Activated naive CD8-positive, alpha-beta T cell treated with anti-CD3 and anti-CD28 coated beads for 36 hours (primary cell): ENCODE data around the gene MAJIN. TPM values are rescaled to one million over a fixed set of nuclear protein-coding genes. Genes with fewer than 3 reads are reported as not detected.
"Not testable (repeated sequence)": the region's sequence is repeated elsewhere in the genome, so short reads cannot be mapped to it uniquely, and the experiment has no call there.

ENCODE experiments used
- DNase-seq: peaks from one replicate; pipeline ENCODE4 v3.0.0; 2021
- H3K27ac Mint-ChIP-seq: one replicate; pipeline ENCODE4 v1.8.0; 2022; ENCODE audit warnings: mild to moderate bottlenecking, moderate library complexity, mixed read lengths
- H3K27me3 Mint-ChIP-seq: one replicate; pipeline ENCODE4 v1.8.0; 2022; ENCODE audit warnings: mild to moderate bottlenecking, mixed read lengths
- H3K36me3 Mint-ChIP-seq: one replicate; pipeline ENCODE4 v1.8.0; 2021; ENCODE audit warnings: mild to moderate bottlenecking, mixed read lengths
- H3K4me1 Mint-ChIP-seq: one replicate; pipeline ENCODE4 v1.8.0; 2021; ENCODE audit warnings: mixed read lengths
- H3K4me3 Mint-ChIP-seq: one replicate; pipeline ENCODE4 v1.8.0; 2022; ENCODE audit warnings: mild to moderate bottlenecking, moderate library complexity, mixed read lengths
- H3K9me3 Mint-ChIP-seq: one replicate; pipeline ENCODE4 v1.8.0; 2022; ENCODE audit warnings: mixed read lengths
- total RNA-seq, 2 experiments: library from RNA; stranded (reverse); gene quantifications; one replicate each; pipeline ENCODE4 v1.2.3, GENCODE V29; 2021

Gene MAJIN, protein sequence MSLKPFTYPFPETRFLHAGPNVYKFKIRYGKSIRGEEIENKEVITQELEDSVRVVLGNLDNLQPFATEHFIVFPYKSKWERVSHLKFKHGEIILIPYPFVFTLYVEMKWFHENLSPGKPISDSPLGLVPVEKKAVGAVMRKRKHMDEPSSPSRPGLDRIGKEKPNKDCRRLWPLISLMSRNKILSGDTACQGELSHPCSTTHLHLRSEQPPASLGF
- total RNA-seq, result under 1 TPM in 1 of 2 experiments, not detected in 1; 0.14 TPM

DNA sequence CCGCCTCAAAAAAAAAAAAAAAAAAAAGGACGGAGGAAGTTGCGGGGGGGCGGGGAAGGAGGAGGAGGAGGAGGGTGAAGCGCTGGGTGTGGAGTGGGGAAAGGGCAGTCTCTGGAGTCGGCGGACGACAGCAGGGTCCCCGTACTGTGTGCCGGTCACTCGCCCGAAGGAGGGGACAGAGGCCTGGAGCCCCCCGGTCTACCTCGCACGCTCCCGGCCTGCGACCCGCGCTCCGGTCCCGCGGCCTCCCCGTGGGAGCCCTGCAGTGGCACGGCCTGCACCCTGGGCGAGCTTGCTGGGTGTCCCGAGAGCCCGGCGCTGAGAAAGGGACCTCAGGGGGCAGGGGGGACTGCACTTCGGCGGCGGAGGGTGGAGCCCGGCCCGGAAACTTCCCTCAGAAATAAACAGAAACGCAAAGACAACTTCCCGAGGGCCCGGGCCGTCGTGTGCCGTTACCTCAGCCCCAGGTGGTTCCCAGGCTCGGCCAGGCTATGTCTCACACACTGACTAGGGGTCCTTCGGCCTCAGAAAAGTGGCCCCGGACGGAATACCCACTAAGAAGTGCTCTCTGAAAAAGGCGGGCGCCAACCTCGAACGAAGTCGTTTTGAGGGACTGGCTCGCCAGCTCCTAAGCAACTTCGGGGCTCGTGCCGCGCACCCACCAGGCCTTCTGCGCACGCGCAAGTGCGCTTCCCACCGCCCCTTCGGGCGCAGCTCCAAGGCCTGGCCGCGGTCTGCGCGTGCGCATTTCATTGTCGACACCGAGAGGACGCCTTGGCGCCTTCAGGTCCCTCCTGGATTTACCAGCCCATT lies at the start of gene MAJIN:
Gene MAJIN (minus strand): TSS at position 688 of the 813 bp plus-strand sequence. CDS start 12,703 bp downstream, outside the sequence.
- peaks cover 3% of the 10 kb centered on the region for H3K36me3 Mint-ChIP-seq
- H3K9me3 Mint-ChIP-seq, result peaks cover 2% of the 10 kb centered on the region
- DNase-seq, result peak; percentile 92
- H3K27me3 Mint-ChIP-seq, result peaks cover 4% of the 10 kb centered on the region
- H3K4me1 Mint-ChIP-seq, result peaks cover 30% of the 10 kb centered on the region
- peak within 1 kb of the TSS; percentile 74 for H3K27ac Mint-ChIP-seq
- H3K4me3 Mint-ChIP-seq, result peak within 1 kb of the TSS; percentile 59

DNA sequence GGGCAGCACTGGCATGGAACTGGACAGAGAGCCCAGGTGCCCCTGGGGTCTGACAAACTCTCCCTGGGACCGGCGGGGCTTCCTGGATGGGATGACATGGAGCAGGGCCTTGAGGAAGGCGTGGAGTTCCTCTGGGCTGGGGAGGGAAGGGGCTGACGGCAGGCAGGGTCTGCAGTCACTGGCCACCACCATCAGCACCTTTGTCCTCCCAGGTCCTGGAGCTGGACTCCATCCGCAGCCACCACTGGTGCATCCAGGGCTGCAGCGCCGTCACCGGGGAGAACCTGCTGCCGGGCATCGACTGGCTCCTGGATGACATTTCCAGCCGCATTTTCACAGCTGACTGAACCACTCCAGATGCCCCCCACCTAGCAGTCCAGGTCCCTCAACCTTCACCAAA lies 49.6 kb upstream of the MAJIN start:
- H3K9me3 Mint-ChIP-seq, result no peaks in the 10 kb centered on the region
- no peak overlapping the region for H3K4me3 Mint-ChIP-seq
- H3K36me3 Mint-ChIP-seq, result peaks cover 18% of the 10 kb centered on the region
- H3K27me3 Mint-ChIP-seq, result no peaks in the 10 kb centered on the region
- H3K27ac Mint-ChIP-seq, result no peak overlapping the region
- DNase-seq, result no peak
- peaks cover 6% of the 10 kb centered on the region for H3K4me1 Mint-ChIP-seq

DNA sequence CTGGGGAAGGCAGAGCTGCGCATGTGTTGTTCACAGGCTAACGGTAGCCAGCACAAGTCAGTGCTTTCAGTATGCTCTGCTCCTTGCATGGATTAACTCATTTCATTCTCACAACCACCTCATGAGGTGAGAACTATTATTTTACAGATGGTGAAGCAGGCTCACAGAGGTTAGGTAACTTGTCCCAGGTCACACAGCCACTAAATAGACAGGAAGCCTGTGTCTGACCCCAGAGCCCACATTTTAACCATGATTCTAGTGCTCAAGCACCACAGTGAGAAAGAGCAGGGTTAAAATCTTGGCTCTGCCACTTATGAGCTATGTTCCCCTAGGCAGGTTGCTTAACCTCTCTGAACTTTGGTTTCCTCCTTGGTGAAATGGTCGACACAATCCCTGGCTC lies 49.1 kb upstream of the MAJIN start:
- no peak overlapping the region for H3K27ac Mint-ChIP-seq
- H3K36me3 Mint-ChIP-seq, result peaks cover 23% of the 10 kb centered on the region

DNA sequence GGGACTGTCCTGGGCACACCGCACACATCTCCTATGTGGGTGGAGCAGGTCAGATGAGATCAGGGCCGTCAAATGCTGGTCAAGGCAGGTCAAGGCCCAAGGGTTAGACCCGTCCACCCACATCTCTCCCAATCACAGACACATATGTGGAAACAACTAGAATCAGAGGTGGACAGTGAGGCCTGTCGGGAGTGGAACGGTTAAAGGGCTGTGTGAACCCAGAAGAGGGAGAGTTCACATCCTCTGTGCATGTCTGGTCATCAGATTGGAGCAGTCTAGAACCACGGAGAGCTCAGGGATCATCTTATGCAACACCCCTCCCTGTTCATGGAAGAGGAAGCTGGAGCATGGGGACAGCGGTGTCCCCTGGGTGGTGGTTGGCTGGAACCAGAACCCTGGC lies 47.9 kb upstream of the MAJIN start:
- no peak overlapping the region for H3K27ac Mint-ChIP-seq
- H3K27me3 Mint-ChIP-seq, result no peaks in the 10 kb centered on the region
- DNase-seq, result no peak
- H3K4me3 Mint-ChIP-seq, result no peak overlapping the region
- H3K4me1 Mint-ChIP-seq, result peaks cover 16% of the 10 kb centered on the region
- H3K36me3 Mint-ChIP-seq, result peaks cover 28% of the 10 kb centered on the region
- no peaks in the 10 kb centered on the region for H3K9me3 Mint-ChIP-seq

More for the DNA sequence above, 49.1 kb upstream of the MAJIN start:
- Mint-ChIP-seq H3K4me3 (no peak overlapping the region), H3K9me3 (no peaks in the 10 kb centered on the region), H3K4me1 (peaks cover 11% of the 10 kb centered on the region), H3K27me3 (no peaks in the 10 kb centered on the region)
- no peak for DNase-seq

DNA sequence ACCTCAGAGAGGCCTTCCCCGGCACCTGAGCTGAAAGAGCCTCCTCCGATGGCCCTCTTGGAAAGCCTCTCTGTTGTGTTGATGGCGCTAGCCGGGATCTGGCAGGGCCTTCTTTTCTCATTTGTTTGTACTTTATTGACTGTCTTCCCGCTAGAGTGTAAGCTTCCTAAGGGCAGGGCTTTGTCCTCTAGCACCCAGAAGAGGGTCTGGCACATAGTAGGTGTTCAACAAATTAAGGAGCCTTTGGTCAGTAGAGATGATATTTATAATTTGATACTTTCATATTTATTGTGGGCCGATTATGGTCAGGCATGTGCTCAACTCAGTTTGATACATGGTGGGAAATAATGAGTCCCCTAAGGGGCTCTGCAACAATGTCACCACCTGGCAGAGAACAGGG lies 46.0 kb upstream of the MAJIN start:
- DNase-seq, result no peak
- H3K27ac Mint-ChIP-seq, result no peak overlapping the region
- peaks cover 28% of the 10 kb centered on the region for H3K36me3 Mint-ChIP-seq
- no peaks in the 10 kb centered on the region for H3K27me3 Mint-ChIP-seq
- H3K4me3 Mint-ChIP-seq, result no peak overlapping the region
- H3K9me3 Mint-ChIP-seq, result no peaks in the 10 kb centered on the region
- peaks cover 20% of the 10 kb centered on the region for H3K4me1 Mint-ChIP-seq

DNA sequence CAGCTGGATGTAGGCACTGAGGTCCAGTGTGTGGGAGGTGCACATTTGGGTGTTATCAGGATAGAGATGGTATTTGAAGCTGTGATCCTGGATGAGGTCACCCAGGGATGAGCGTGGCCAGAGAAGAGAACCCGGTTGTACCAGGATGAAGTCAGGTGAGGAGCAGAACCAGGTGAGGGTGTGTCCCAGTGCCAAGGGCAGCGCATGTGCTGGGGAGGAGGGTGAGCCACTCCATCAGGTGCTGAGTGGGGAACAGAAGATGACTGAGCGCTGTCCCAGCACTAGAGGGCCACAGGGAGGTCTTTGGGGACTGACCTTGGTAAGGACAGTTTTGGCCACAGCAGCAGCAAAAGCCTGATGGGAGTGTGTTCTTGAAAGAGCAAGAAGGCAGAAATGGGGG lies 44.8 kb upstream of the MAJIN start:
- no peak overlapping the region for H3K4me3 Mint-ChIP-seq
- H3K36me3 Mint-ChIP-seq, result peaks cover 28% of the 10 kb centered on the region
- H3K27ac Mint-ChIP-seq, result peak overlapping the region; percentile 34
- no peaks in the 10 kb centered on the region for H3K27me3 Mint-ChIP-seq
- no peak for DNase-seq
- peaks cover 20% of the 10 kb centered on the region for H3K4me1 Mint-ChIP-seq
- H3K9me3 Mint-ChIP-seq, result no peaks in the 10 kb centered on the region

DNA sequence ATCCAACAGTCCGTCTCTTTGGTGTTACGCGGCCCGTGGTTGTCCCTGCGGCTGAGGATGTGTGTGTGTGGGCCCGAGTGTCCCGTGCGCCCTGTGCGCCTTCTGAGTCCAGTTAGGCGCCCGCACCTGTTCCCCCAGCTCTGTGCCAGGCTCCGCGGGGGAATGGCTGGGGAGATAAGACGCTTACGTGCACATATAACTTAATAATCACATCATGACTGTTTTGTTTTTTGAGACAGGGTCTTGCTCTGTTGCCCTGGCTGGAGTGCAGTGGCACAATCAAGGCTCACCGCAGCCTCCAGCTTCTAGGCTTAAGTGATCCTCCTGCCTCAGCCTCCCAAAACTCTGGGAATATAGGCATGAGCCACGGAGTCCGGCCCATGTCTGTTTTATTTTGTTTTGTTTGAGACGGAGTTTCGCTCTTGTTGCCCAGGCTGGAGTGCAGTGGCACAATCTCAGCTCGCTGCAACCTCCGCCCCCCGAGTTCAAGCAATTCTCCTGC lies 42.9 kb upstream of the MAJIN start:
- peaks cover 20% of the 10 kb centered on the region for H3K4me1 Mint-ChIP-seq
- no peak for DNase-seq
- peaks cover 26% of the 10 kb centered on the region for H3K36me3 Mint-ChIP-seq
- peak overlapping the region; percentile 90 for H3K4me3 Mint-ChIP-seq
- no peaks in the 10 kb centered on the region for H3K27me3 Mint-ChIP-seq
- H3K9me3 Mint-ChIP-seq, result no peaks in the 10 kb centered on the region
- H3K27ac Mint-ChIP-seq, result peak overlapping the region; percentile 93

DNA sequence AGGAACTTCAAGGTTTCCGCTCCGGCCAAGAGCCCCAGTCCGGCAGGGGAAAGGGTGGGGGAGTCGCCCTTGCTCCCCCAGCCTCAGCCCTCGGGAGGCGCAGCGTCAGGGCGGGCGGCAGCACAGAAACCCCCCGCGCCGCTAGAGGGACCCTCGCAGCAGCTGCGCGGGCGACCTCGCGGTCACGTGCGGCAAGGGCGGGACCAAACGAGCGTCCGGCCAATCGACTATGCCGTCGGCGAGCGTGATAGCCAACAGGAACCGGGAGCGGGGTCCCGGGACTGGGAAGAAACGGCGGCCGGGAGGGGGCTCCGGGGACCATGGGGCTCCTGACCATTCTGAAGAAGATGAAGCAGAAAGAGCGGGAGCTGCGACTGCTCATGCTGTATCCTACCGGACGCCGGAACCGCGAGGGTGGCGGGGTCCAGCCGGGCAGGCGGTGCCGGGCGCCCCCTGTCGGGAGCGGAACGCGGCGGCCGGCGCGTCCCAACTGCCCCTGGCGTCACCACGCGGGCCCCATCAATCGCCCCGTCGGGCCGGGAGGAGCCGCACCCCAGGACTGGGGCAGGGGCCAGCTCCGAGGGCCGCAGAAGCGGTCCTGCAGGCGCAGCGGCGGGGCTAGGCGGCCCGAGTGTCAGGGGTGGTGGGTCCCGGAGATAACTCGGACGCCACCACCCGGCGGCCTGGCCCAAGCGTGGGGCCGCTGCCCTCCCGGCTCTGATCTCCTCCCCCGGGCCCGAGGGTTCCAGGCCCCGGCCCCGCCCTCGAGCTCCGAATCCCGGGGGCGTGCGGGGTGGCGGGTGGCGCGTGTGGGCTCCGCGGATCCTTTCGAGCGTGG lies 42.2 kb upstream of the MAJIN start, which contains the start of gene ARL2:
Gene ARL2 (plus strand): TSS at position 273 of the 838 bp plus-strand sequence. CDS start 48 bp downstream, at position 321.
- Mint-ChIP-seq H3K4me1 (peaks cover 20% of the 10 kb centered on the region), H3K36me3 (peaks cover 26% of the 10 kb centered on the region)

DNA sequence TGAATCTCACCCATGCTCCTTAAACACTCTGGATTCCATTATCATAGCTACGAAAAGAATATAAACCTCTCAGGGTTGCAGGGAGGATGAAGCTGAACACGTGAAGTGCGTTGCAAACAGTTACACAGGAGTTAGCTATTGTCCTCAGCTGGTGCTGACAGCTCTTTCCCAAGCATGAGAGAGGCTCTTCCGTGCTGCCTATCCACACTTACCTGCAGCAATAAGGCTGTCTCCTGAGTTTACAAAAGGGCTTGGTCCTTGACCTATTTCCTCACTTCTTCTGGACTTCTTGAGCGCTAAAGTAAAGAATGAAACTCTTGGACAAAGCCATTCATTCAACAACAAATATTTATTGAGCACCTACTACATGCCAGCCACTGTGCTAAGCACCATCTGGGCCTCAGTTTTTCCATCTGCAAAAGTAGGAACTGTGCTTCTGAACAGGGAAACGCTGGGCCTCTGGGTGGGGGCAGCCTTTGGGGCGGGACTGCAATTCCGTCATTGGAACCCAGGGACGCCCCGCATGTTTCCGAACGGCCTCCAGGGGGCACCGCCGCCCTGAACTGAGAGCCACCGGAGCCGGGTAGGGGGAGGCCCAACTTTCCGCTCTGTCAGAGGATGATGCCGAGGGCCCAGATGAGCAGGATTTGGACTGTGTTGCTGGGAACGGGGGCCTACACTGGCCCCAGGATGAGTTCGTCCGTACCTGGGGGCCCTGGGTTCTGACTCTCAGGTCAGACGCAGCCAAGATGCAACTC lies 41.4 kb upstream of the MAJIN start:
- H3K4me3 Mint-ChIP-seq, result peak overlapping the region; percentile 85
- H3K9me3 Mint-ChIP-seq, result no peaks in the 10 kb centered on the region
- H3K27me3 Mint-ChIP-seq, result no peaks in the 10 kb centered on the region
- H3K27ac Mint-ChIP-seq, result peak overlapping the region; percentile 97
- peaks cover 20% of the 10 kb centered on the region for H3K4me1 Mint-ChIP-seq
- peaks cover 26% of the 10 kb centered on the region for H3K36me3 Mint-ChIP-seq
- DNase-seq, result peak; percentile 93

More for the DNA sequence above, 42.2 kb upstream of the MAJIN start, which contains the start of gene ARL2:
- DNase-seq, result peak; percentile 92
- Mint-ChIP-seq H3K27me3 (no peaks in the 10 kb centered on the region), H3K9me3 (no peaks in the 10 kb centered on the region), H3K4me3 (peak within 1 kb of the TSS; percentile 90), H3K27ac (peak within 1 kb of the TSS; percentile 97)

DNA sequence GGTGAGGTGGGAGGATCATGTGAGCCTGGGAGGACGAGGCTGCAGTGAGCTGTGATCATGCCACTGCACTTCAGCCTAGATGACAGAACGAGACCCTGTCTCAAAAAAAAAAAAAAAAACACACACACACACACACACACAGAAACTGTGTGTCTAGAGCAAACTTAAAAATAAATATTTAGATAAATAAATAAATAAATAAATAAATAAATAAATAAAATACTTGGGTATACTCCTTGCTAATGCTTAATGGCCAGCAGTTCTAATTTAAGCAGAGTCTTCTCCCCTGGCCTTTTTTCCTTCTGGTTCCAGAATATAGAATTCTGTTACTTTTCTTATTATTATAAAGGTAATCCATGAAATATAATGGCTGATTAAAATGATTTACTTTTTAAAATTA lies 37.0 kb upstream of the MAJIN start:
- H3K27me3 Mint-ChIP-seq, result no peaks in the 10 kb centered on the region
- no peak for DNase-seq
- H3K36me3 Mint-ChIP-seq, result no peaks in the 10 kb centered on the region
- no peak overlapping the region for H3K27ac Mint-ChIP-seq
- H3K4me1 Mint-ChIP-seq, result peaks cover 4% of the 10 kb centered on the region
- H3K4me3 Mint-ChIP-seq, result no peak overlapping the region
- H3K9me3 Mint-ChIP-seq, result no peaks in the 10 kb centered on the region

DNA sequence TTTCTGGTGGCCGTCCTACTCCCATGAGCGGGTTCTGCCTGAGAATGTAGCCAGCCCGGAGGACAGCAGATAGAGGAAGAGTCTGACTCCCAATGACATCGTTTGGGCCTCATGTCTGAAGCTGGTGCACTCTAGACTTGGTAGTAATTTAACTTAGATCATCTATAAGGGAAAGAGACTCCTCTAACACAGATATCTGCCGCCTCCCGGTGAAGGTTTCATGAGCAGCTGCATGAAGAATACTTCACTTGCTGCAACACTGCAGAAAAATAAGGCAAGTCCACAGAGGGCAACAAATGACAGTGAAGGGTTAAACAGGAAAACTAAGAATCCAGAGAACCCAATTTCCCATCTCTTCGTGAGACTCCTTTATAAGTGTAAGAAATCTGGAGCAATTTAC lies 36.1 kb upstream of the MAJIN start:
- no peaks in the 10 kb centered on the region for H3K36me3 Mint-ChIP-seq
- DNase-seq, result no peak
- H3K4me3 Mint-ChIP-seq, result no peak overlapping the region
- H3K9me3 Mint-ChIP-seq, result no peaks in the 10 kb centered on the region
- no peaks in the 10 kb centered on the region for H3K4me1 Mint-ChIP-seq
- no peaks in the 10 kb centered on the region for H3K27me3 Mint-ChIP-seq
- no peak overlapping the region for H3K27ac Mint-ChIP-seq

DNA sequence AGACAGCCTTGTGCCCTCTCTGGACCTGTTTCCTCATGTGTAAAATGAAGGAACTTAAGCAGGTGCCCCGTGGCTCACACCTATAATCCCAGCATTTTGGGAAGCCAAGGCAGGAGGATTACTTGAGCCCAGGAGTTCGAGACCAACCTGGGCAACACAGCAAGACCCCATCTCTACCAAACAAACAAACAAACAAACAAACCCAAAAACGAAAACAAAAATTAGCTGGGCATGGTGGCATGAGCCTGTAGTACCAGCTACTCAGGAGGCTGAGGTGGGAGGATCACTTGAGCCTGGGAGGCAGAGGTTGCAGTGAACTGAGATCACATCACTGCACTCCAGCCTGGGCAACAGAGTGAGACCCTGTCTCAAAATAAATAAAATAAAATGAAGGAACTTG lies 32.1 kb upstream of the MAJIN start:
- H3K9me3 Mint-ChIP-seq, H3K36me3 Mint-ChIP-seq, H3K4me3 Mint-ChIP-seq, H3K27ac Mint-ChIP-seq, H3K4me1 Mint-ChIP-seq, H3K27me3 Mint-ChIP-seq, DNase-seq: not testable (repeated sequence)

DNA sequence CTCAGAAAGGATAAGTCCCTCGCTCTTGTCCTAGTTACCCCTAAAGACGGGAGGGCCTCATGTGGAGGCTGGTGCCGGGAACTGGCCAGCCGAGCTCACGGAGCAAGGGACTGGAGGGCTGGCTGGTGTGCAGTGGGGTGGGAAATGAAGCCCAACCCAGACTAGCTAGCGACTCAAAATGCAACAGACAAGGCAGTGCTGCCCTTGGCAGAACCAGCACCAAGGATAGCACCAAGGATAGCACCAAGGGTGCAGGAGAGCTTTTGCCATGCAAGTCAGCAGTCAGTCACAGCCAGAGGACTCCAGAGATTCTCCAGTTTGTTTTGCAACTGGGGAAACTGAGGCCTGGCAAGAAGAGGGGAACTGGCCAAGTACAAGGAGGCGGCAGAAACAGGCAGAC lies 31.4 kb upstream of the MAJIN start:
- H3K4me1 Mint-ChIP-seq, result peaks cover 7% of the 10 kb centered on the region

DNA sequence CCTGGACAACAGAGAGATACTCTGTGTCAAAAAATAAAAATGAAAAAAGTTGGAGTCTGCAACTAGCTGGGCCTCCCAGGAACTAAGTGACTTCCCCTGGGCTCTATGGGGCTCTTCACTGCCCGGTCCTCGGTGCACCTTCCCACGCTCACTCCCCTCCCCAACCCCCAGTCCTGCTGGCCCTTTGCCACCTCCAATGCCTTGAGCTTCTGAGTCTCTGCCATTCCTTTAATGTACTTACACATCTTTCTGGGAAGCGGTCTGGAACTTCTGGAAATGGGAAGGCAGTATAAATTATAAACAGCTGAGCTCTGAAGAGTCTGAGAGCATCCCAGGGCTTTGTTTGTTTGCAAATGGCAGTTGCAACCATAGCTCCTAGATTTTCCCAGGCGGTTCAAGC lies 30.8 kb upstream of the MAJIN start:
- no peaks in the 10 kb centered on the region for H3K9me3 Mint-ChIP-seq
- H3K4me3 Mint-ChIP-seq, result no peak overlapping the region
- H3K4me1 Mint-ChIP-seq, result peaks cover 10% of the 10 kb centered on the region
- no peaks in the 10 kb centered on the region for H3K36me3 Mint-ChIP-seq
- DNase-seq, result no peak
- no peak overlapping the region for H3K27ac Mint-ChIP-seq
- no peaks in the 10 kb centered on the region for H3K27me3 Mint-ChIP-seq

More for the DNA sequence above, 31.4 kb upstream of the MAJIN start:
- Mint-ChIP-seq H3K36me3 (no peaks in the 10 kb centered on the region), H3K27me3 (no peaks in the 10 kb centered on the region), H3K4me3 (no peak overlapping the region), H3K9me3 (no peaks in the 10 kb centered on the region), H3K27ac (no peak overlapping the region)
- no peak for DNase-seq
